ENCODE data around the gene CUL2. TPM values are rescaled to one million over a fixed set of nuclear protein-coding genes. Genes with fewer than 3 reads are reported as not detected.
A peak's percentile ranks its signal among the peaks of the same experiment; 100 is the strongest.

Gene CUL2
- 34.6 TPM for polyA plus RNA-seq
- long read RNA-seq, donor 1, full-length matches to known transcripts, result 3 of 3 reads
- long read RNA-seq, donor 1, partial matches to known transcripts, result 0 of 3 reads
- long read RNA-seq, donor 1, other reads (novel, unspliced or antisense), result 0 of 3 reads
- long read RNA-seq, donor 2, full-length matches to known transcripts, result 5 of 5 reads
- long read RNA-seq, donor 2, partial matches to known transcripts, result 0 of 5 reads
- long read RNA-seq, donor 2, other reads (novel, unspliced or antisense), result 0 of 5 reads
- long read RNA-seq, donor 3, result 0 reads
- long read RNA-seq, donor 4, full-length matches to known transcripts, result 1 of 1 reads
- long read RNA-seq, donor 4, partial matches to known transcripts, result 0 of 1 reads
- long read RNA-seq, donor 4, other reads (novel, unspliced or antisense), result 0 of 1 reads
- long read RNA-seq, donor 5, full-length matches to known transcripts, result 1 of 1 reads
- long read RNA-seq, donor 5, partial matches to known transcripts, result 0 of 1 reads
- long read RNA-seq, donor 5, other reads (novel, unspliced or antisense), result 0 of 1 reads
- long read RNA-seq, donor 6, full-length matches to known transcripts, result 6 of 6 reads
- long read RNA-seq, donor 6, partial matches to known transcripts, result 0 of 6 reads
- long read RNA-seq, donor 6, other reads (novel, unspliced or antisense), result 0 of 6 reads
- long read RNA-seq, donor 7, full-length matches to known transcripts, result 4 of 4 reads
- long read RNA-seq, donor 7, partial matches to known transcripts, result 0 of 4 reads
- long read RNA-seq, donor 7, other reads (novel, unspliced or antisense), result 0 of 4 reads
- long read RNA-seq, donor 8, full-length matches to known transcripts, result 6 of 6 reads
- long read RNA-seq, donor 8, partial matches to known transcripts, result 0 of 6 reads
- long read RNA-seq, donor 8, other reads (novel, unspliced or antisense), result 0 of 6 reads
- long read RNA-seq, donor 9, full-length matches to known transcripts, result 3 of 3 reads
- long read RNA-seq, donor 9, partial matches to known transcripts, result 0 of 3 reads
- long read RNA-seq, donor 9, other reads (novel, unspliced or antisense), result 0 of 3 reads
- long read RNA-seq, donor 10, full-length matches to known transcripts, result 6 of 6 reads
- long read RNA-seq, donor 10, partial matches to known transcripts, result 0 of 6 reads
- long read RNA-seq, donor 10, other reads (novel, unspliced or antisense), result 0 of 6 reads
- long read RNA-seq, donor 11, full-length matches to known transcripts, result 2 of 2 reads
- long read RNA-seq, donor 11, partial matches to known transcripts, result 0 of 2 reads
- long read RNA-seq, donor 11, other reads (novel, unspliced or antisense), result 0 of 2 reads

GRCh38 chr10:35090162-35090954, at the start of gene CUL2:
Gene CUL2, minus strand, starts transcription at chr10:35090341. Its CDS starts 19,024 bp downstream, at chr10:35071317.
- Histone ChIP-seq H3K27ac (ENCODE audit: low read length) (peak within 1 kb of the TSS; percentile 92), H3K4me1 (ENCODE audit: control insufficient read depth, insufficient read depth, low read length) (peaks cover 3% of the 10 kb centered on the region), H3K4me3 (ENCODE audit: low read length) (peak within 1 kb of the TSS; percentile 88), H3K27me3 (ENCODE audit: control insufficient read depth, insufficient read depth, low read length) (no peaks in the 10 kb centered on the region), H3K9me3 (ENCODE audit: control insufficient read depth, low read depth, low read length) (no peaks in the 10 kb centered on the region), H3K36me3 (ENCODE audit: control insufficient read depth, insufficient read depth, low read length) (peaks cover 3% of the 10 kb centered on the region)
- WGBS (ENCODE audit: insufficient coverage, low lambda C conversion rate), result no CpG with 5 or more reads among the region's 59 CpGs
- DNase-seq, result peak; percentile 92 to 98

- Histone ChIP-seq H3K27me3 (ENCODE audit: control insufficient read depth, insufficient read depth, low read length) (no peaks in the 10 kb centered on the region), H3K36me3 (ENCODE audit: control insufficient read depth, insufficient read depth, low read length) (no peaks in the 10 kb centered on the region), H3K4me1 (ENCODE audit: control insufficient read depth, insufficient read depth, low read length) (peaks cover 3% of the 10 kb centered on the region), H3K9me3 (ENCODE audit: control insufficient read depth, low read depth, low read length) (no peaks in the 10 kb centered on the region), H3K4me3 (ENCODE audit: low read length) (no peak overlapping the region), H3K27ac (ENCODE audit: low read length) (no peak overlapping the region)
- DNase-seq, result no peak
- 100% methylated on average over 2 of the region's 4 CpGs for WGBS (ENCODE audit: insufficient coverage, low lambda C conversion rate)
Observed at GRCh38 chr10:35136263-35136815, 46.2 kb upstream of the CUL2 start.

- Histone ChIP-seq H3K9me3 (ENCODE audit: control insufficient read depth, low read depth, low read length) (no peaks in the 10 kb centered on the region), H3K4me3 (ENCODE audit: low read length) (no peak overlapping the region), H3K27ac (ENCODE audit: low read length) (no peak overlapping the region), H3K4me1 (ENCODE audit: control insufficient read depth, insufficient read depth, low read length) (no peaks in the 10 kb centered on the region), H3K27me3 (ENCODE audit: control insufficient read depth, insufficient read depth, low read length) (no peaks in the 10 kb centered on the region), H3K36me3 (ENCODE audit: control insufficient read depth, insufficient read depth, low read length) (no peaks in the 10 kb centered on the region)
- 100% methylated on average over 1 of the region's 5 CpGs for WGBS (ENCODE audit: insufficient coverage, low lambda C conversion rate)
- DNase-seq, result no peak
Observed at GRCh38 chr10:35135861-35136260, 45.7 kb upstream of the CUL2 start.

- Histone ChIP-seq H3K9me3 (ENCODE audit: control insufficient read depth, low read depth, low read length) (no peaks in the 10 kb centered on the region), H3K36me3 (ENCODE audit: control insufficient read depth, insufficient read depth, low read length) (no peaks in the 10 kb centered on the region), H3K27ac (ENCODE audit: low read length) (no peak overlapping the region), H3K4me1 (ENCODE audit: control insufficient read depth, insufficient read depth, low read length) (no peaks in the 10 kb centered on the region), H3K4me3 (ENCODE audit: low read length) (no peak overlapping the region), H3K27me3 (ENCODE audit: control insufficient read depth, insufficient read depth, low read length) (no peaks in the 10 kb centered on the region)
- no peak for DNase-seq
- WGBS (ENCODE audit: insufficient coverage, low lambda C conversion rate), result 100% methylated on average over 1 of the region's 1 CpG
Observed at GRCh38 chr10:35133586-35133985, 43.4 kb upstream of the CUL2 start.

GRCh38 chr10:35132727-35133126, 42.6 kb upstream of the CUL2 start:
- Histone ChIP-seq H3K4me3 (ENCODE audit: low read length) (no peak overlapping the region), H3K36me3 (ENCODE audit: control insufficient read depth, insufficient read depth, low read length) (no peaks in the 10 kb centered on the region), H3K27ac (ENCODE audit: low read length) (no peak overlapping the region), H3K27me3 (ENCODE audit: control insufficient read depth, insufficient read depth, low read length) (no peaks in the 10 kb centered on the region), H3K4me1 (ENCODE audit: control insufficient read depth, insufficient read depth, low read length) (no peaks in the 10 kb centered on the region), H3K9me3 (ENCODE audit: control insufficient read depth, low read depth, low read length) (no peaks in the 10 kb centered on the region)
- no peak for DNase-seq
- 93% methylated on average over 2 of the region's 2 CpGs for WGBS (ENCODE audit: insufficient coverage, low lambda C conversion rate)

- no peaks in the 10 kb centered on the region for H3K36me3 ChIP-seq (ENCODE audit: control insufficient read depth, insufficient read depth, low read length)
- peaks cover 3% of the 10 kb centered on the region for H3K4me1 ChIP-seq (ENCODE audit: control insufficient read depth, insufficient read depth, low read length)
- no peaks in the 10 kb centered on the region for H3K9me3 ChIP-seq (ENCODE audit: control insufficient read depth, low read depth, low read length)
- H3K27me3 ChIP-seq (ENCODE audit: control insufficient read depth, insufficient read depth, low read length), result no peaks in the 10 kb centered on the region
- WGBS (ENCODE audit: insufficient coverage, low lambda C conversion rate), result 93% methylated on average over 2 of the region's 4 CpGs
- DNase-seq, result no peak
- no peak overlapping the region for H3K27ac ChIP-seq (ENCODE audit: low read length)
- H3K4me3 ChIP-seq (ENCODE audit: low read length), result no peak overlapping the region
Observed at GRCh38 chr10:35130663-35131062, 40.5 kb upstream of the CUL2 start.

- DNase-seq, result no peak
- H3K4me3 ChIP-seq (ENCODE audit: low read length), result no peak overlapping the region
- no peak overlapping the region for H3K27ac ChIP-seq (ENCODE audit: low read length)
- no peaks in the 10 kb centered on the region for H3K9me3 ChIP-seq (ENCODE audit: control insufficient read depth, low read depth, low read length)
- 100% methylated on average over 1 of the region's 1 CpG for WGBS (ENCODE audit: insufficient coverage, low lambda C conversion rate)
- no peaks in the 10 kb centered on the region for H3K36me3 ChIP-seq (ENCODE audit: control insufficient read depth, insufficient read depth, low read length)
- no peaks in the 10 kb centered on the region for H3K27me3 ChIP-seq (ENCODE audit: control insufficient read depth, insufficient read depth, low read length)
- H3K4me1 ChIP-seq (ENCODE audit: control insufficient read depth, insufficient read depth, low read length), result peaks cover 3% of the 10 kb centered on the region
Observed at GRCh38 chr10:35129185-35129674, 39.1 kb upstream of the CUL2 start.

- DNase-seq, result peak in 1 of 2 donors; percentile 40
- peak overlapping the region; percentile 99 for H3K27ac ChIP-seq (ENCODE audit: low read length)
- H3K27me3 ChIP-seq (ENCODE audit: control insufficient read depth, insufficient read depth, low read length), result no peaks in the 10 kb centered on the region
- WGBS (ENCODE audit: insufficient coverage, low lambda C conversion rate), result no CpG with 5 or more reads among the region's 56 CpGs
- H3K9me3 ChIP-seq (ENCODE audit: control insufficient read depth, low read depth, low read length), result no peaks in the 10 kb centered on the region
- peaks cover 3% of the 10 kb centered on the region for H3K4me1 ChIP-seq (ENCODE audit: control insufficient read depth, insufficient read depth, low read length)
- H3K4me3 ChIP-seq (ENCODE audit: low read length), result peak overlapping the region; percentile 93
- no peaks in the 10 kb centered on the region for H3K36me3 ChIP-seq (ENCODE audit: control insufficient read depth, insufficient read depth, low read length)
Observed at GRCh38 chr10:35127289-35127891, 37.2 kb upstream of the CUL2 start.

All from large intestine (tissue), 12 donors.